Activated CD4-positive, alpha-beta T cell treated with anti-CD3 and anti-CD28 coated beads for 48 hours (primary cell): Measurements from ENCODE around the gene CDH26.

ENCODE experiments used
- DNase-seq: peaks from one replicate; pipeline ENCODE4 v3.0.0-alpha.2; 2020

CDH26 gene

GRCh38 chr20:59988141-59988540, 29.9 kb downstream of the CDH26 start:
- no peak for DNase-seq

- DNase-seq = no peak
Observed at GRCh38 chr20:59992526-59993084, 34.4 kb downstream of the CDH26 start.

GRCh38 chr20:59993736-59994430, 35.7 kb downstream of the CDH26 start:
- no peak for DNase-seq

DNA sequence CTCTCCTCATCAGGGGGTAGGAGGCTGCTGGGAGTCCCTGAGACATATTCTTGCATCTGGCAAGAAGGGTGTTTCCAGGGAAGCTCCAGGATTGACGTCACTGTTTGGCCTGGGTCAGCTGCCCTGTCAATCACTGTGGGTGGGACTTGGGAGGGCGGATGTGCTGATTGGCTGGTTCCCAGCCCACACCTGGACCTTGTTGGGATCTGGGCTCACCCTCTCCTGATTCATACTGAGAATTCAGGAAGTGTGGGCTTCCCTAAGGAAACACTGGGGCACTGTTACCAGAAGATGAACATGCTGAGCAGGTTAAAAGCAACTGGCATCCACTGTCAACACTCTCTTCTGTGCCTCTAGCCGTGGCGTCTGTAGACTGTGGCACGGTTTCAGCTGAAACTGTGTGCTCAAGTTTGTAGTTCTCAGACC, 36.5 kb downstream of the CDH26 start:
- DNase-seq = no peak

DNA sequence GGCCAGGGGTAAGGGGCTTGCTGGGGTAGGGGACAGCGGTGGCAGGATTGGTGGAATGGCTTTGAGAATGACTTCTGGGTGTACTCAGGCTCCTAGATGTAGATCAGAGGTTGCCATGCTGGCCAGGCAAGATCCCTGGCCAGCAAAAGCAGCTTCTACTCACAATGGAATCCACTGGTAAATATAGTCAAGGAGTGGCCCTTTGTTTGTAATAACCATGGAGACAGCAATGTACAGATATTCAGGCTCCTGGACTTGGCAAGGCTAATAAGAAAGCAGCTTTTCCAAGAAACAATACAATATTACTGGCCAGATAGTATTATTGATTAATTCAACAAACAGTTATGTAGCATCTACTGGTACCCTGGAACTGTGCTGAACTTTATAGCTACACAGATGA, 37.9 kb downstream of the CDH26 start:
- no peak for DNase-seq

DNA sequence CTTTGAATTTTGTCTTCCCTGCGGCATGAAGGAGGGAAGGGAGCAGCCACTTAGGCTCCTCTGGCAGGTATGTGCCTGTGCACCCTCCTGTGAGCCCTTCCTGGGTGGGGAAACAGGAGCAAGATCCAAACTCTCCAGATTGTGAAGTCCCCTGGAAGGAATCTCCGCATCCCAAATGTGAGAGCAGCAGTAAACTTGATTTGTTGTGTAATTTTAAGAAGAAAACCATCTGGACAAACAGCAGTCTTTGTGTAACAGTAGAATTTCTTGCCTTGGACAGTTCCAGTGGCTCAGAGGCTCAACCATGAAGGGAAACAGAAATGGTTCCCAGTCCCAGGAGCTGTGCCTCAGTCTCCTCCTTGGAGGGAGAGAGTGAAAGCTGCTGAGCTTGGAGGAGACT, 39.7 kb downstream of the CDH26 start:
- no peak for DNase-seq

DNA sequence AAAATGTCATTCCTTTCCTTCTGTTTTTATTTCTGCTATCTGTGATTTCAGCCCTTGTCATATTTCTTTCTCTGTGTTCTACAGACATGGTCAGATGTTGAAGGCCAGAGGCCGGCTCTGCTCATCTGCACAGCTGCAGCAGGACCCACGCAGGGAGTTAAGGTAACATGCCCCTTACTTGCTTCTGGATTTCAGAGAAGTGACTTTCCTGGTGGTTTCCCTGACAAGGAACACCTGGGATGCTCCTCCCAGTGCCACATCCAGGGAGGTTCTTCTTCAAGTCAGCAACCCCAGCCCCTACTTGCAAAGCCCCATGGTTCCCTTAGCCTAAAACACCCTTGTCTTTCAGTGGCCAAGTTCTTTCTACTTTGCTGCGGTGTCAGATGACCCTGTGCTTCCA, 41.3 kb downstream of the CDH26 start:
- no peak for DNase-seq

GRCh38 chr20:60000271-60001042, 42.2 kb downstream of the CDH26 start:
- DNase-seq = no peak

GRCh38 chr20:60001108-60001507, 42.9 kb downstream of the CDH26 start:
- DNase-seq = no peak

DNA sequence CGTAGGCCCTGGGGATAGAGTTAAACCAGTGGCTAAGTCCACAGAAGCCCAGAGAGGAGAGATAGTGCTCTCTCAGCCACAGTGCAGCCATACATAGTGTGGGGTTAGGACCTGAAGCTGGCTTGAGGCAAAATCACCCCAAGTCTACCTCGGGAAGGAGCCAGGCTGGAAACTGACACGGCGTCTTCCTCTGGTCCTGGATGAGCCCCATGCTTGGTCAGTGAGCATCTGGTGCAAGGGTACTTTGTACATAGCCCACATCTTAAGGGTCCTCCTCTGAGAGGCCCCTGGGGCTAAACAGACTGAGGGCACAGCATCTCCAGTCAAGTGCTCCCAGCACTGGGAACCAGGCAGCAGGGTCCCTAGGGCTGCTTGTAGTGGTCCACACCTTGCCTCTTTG, 45.6 kb downstream of the CDH26 start:
- DNase-seq = no peak

DNA sequence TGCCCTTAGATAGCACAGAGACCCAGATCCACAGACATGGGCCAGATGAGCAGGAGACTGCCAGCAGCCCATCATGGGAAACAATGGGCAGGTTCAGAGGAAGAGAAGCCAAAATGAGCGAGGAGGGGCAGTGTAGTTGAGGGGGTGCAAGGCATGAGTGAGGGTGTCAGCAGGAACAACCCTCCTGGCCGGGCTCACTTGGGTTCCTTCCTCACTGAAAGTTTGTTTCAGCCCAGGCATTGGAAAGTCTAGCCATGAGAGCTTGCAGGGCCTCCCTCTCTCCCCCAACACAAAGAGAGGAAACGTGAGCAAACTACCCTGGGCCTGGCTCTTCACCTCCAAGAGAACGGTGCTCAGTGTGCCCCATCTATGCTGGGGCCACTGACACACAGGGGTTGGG, 48.0 kb downstream of the CDH26 start:
- no peak for DNase-seq

GRCh38 chr20:60007464-60007863, 49.2 kb downstream of the CDH26 start:
- DNase-seq = no peak

GRCh38 chr20:60008130-60008808, 50.0 kb downstream of the CDH26 start:
- no peak for DNase-seq

GRCh38 chr20:60009318-60009717, 51.1 kb downstream of the CDH26 start:
- no peak for DNase-seq

GRCh38 chr20:60009826-60010616, 51.8 kb downstream of the CDH26 start:
- DNase-seq = no peak

- DNase-seq = no peak
Observed at GRCh38 chr20:60010689-60011458, 52.7 kb downstream of the CDH26 start.

DNA sequence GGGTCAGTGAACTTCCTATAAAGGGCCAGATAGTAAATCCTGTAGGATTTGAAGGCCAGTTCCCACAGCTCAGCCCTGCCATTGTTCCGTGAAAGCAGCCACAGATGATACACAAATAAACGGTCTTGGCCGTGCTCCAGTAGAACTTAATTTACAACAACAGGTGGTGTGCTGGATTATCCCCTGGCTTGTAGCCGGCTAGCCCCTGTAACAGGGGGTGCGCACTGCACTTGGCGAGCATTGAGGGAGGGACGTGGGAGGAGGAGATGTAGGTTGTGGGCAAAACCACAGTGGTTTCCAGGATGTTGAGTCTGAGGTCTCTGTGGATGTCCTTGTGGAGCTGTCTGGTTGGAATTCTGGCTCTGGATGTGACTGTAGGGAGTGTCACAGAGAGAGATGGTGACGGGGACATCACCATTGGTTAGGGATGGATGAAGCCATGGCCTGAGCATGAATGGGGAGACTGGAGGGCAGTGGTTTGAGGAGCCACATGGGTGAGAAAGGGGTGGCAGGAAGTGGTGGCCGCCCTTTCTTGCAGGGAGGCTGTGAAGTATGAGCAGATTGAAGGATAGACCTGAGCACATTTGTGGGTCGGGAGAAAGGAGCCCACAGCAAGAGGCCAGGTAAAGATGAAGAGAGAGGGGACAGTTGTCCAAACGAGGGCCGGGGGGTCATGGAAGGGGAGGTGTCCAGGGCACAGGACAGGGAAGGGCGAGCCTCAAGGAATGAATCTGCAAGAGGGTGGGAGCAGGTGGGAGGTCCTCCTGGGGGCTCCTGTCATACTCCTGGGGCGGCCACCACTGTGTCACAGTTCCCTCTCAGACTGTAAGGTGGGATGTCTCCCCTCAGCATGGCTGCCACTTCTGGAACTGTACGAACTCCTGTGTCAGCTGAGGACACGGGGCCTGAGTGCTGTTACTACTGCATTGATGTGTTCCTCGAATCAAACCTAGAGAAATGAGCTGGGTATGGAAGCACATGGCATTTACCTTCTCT, 53.6 kb downstream of the CDH26 start:
- DNase-seq = no peak

DNA sequence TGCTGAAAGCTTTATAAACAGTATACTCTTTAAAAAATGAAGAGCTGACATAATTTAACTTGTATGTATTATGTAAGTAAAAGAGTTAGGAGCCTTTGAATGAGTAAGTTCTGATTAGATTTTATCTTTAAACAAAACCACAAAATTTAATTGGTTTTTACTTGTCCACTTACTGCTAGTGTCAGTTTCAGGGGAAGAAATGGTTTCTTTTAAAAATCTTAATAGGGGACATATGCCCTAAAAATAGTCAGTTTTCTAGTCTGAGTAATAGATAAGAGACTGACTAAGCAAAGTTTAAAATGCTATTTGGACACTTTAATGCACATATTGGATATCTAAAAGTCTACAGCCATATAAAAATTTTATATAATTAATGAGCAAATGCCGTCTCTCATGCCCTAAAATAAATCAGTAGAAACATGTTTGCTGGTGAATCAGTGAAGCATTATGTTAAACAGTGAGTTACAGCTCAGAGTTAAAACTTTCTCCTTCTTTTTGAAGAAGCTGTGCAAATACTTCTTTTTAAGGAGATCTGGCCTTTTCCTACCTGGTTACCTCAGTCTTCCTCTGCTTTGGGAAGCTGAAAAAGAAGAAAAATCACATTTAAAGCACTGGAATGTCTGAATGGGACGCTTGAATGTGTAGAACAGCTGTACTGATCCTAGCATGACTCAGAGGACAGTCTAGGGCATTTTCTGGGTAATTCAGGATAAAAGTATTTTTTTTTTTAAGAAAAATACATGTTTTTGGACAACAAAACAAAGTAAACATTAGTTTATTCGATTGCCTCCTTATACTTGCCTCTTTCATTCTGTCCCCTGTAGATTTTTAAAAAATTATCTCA, 55.3 kb downstream of the CDH26 start:
- DNase-seq = no peak

DNA sequence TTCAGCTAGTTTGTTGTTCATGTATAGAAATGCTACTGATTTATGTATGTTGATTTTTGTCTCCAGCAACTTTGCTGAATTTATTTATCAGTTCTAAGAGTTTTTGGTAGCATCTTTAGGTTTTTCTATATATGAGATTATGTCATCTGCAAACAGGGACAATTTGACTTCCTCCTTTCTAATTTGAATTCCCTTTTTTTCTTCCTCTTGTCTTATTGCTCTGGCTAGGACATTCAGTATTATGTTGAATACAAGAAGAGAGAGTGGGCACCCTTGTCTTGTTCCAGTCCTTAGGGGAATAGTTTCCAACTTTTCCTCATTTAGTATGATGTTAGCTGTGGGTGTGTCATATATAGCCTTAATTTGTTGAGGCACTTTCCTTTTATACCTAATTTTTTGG, 58.2 kb downstream of the CDH26 start:
- DNase-seq = no peak

DNA sequence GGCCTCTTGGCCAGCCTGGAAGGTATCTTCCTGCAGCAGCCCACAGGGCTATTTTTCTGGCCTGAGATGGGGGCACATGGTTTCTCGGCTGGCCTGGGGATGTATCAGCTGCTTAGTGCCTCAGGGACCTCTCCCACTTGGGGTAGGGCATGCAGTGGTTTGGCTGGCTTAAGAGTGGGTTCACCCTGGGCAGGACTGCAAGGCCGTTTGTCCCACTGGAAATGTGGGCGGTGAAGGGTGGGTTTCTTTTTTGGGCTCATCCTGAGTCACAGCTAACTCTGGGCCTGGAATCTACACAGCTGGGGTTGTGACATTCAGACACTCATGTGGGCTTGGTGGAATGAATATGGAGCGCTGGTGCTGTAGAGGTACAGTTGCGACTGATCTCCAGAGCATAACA, 62.0 kb downstream of the CDH26 start:
- no peak for DNase-seq
